ENCODE data around the gene CRB3.
"Not testable (repeated sequence)": the region's sequence is repeated elsewhere in the genome, so short reads cannot be mapped to it uniquely, and the experiment has no call there.

The CRB3 gene, protein sequence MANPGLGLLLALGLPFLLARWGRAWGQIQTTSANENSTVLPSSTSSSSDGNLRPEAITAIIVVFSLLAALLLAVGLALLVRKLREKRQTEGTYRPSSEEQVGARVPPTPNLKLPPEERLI

DNA sequence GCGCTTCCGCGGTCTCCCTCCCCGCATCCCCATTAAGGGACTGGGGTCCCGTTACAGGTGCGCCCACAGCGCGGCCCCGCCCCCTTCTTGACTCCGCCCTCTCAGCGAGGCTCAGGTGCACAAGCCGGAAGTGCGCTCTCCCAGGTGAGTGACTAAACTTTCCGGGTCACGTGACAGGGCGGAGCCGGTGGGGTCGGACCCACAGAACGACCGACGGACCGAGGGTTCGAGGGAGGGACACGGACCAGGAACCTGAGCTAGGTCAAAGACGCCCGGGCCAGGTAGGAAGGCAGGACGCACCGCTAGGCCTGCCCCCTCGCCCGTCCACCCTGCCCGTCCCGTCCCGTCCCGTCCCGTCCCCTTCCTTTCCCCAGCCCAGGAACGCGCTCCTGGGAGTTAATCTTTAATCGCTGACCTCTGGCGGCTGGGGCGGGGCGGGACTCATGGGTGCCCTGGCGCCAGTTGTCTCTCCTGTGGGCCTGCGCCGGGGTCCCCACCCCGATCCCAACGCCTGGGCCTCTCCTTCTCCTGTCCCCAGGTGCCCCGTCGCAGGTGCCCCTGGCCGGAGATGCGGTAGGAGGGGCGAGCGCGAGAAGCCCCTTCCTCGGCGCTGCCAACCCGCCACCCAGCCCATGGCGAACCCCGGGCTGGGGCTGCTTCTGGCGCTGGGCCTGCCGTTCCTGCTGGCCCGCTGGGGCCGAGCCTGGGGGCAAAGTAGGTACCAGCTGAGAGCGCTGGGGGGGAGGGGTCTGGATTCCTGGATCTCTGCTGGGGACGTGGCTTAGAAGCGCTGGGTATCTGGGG, at the start of gene CRB3:
Gene CRB3 (plus strand): TSS at position 202 of the 804 bp plus-strand sequence. CDS start 431 bp downstream, at position 633.
- no peak for DNase-seq (ENCODE audit: low read depth in 4 of 4, low spot score in 1 of 4)

GRCh38 chr19:6414793-6415590, 49.1 kb upstream of the CRB3 start:
- no peak for DNase-seq (ENCODE audit: low read depth in 4 of 4, low spot score in 1 of 4)

DNA sequence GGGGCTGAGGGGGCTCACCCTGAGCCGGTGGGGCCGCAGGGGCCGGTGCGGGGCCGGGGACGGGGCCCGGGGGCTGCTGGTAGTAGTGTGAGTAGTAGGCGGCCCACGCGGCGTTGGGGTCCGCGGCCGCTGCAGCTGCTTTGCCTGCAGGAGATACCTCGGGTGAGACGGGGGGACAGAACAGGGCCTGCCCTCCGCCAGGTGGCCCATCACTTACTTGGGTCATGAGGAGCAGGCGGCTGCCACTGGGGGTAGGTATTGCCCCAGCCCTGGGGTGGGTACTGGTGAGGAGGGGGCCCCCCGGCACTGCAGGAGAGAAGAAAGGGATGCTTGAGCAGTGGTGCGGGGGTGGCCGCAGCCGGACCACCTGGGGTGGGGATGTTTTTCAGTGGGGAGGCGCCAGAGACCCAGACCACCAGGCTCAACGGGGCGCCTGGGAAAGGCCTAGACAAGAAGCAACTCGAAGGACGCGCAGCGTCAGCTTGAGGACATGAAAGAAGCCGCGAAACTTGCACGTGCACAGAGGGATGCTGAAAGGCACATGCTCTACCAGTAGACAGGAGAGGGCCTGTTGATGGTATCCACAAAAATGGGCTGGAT, 48.4 kb upstream of the CRB3 start:
- no peak for DNase-seq (ENCODE audit: low read depth in 4 of 4, low spot score in 1 of 4)

DNA sequence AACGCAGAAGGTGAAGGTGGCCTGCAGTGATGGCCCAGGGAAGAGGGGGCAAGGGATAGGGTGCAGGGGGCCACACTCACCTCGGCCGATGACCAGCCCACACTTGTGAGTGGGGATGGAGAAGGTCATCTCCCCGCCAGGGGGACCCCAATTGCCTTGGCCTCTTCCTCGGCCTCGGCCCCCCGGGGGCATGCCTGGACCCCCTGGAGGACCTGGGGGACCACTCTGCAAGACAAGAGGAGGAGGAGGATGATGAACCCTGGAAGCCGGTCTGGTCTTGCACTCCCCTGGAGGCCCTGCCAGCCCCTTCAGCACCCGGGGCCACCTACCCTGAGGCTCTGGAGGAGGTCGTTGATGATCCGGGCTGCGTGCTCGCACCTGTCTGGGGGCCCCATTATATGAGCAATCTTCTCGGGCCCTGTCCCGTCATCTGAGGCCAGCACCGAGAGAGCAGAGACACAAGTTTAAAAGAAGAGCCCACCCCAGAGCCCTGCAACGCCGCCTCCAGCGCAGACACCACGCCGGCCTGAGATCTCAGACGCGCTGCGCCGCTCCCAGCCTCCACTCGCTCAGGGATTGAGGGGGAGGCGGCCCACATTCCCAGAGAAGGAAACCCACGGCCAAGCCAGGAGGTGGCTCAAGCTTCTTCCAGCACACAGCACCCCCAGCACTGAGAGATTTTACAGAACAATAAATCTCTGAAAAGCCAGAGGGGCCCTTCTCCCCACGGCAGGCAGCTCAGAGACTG, 47.2 kb upstream of the CRB3 start:
- DNase-seq (ENCODE audit: low read depth in 4 of 4, low spot score in 1 of 4), result no peak

DNA sequence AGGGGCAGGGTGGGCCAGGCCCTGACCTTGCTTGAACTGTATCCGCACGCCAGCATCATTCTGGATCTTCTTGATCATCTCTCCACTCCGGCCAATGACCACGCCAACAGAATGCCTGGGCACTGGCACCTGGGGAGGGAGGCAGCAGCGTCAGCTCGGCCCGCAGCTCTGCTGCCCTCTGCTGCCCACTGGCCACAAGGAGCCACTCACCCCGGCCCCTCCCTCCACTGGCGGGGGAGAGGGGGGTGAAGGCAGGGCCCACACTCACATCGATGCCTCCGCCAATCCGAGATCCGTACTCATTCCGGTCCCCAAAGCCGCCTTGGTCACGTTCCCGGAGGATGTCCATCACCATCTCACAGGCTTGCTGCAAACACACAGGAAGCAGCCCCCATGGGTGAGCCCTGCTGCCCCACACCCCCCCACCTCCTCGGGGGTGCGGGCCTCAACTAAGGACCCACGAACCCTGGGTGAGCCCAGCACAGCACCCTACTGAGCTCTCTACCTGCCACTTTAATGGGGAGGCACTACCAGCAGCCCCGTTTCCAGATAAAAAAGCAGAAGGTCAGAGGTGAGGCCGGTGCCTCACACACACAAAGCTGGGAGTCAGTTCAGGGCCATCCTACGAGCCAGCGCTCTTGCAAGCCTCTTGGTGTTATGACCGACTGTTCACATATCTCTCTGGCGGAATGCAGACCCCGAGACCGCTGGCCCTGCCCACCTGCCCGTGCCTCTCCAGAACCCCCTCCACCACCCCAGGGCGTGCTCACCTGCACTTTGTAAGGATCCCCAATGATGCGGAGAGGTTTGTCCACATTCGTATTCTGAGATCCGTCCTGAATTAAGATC, 46.1 kb upstream of the CRB3 start:
- no peak for DNase-seq (ENCODE audit: low read depth in 4 of 4, low spot score in 1 of 4)

GRCh38 chr19:6418562-6418932, 45.5 kb upstream of the CRB3 start:
- DNase-seq (ENCODE audit: low read depth in 4 of 4, low spot score in 1 of 4), result no peak

DNA sequence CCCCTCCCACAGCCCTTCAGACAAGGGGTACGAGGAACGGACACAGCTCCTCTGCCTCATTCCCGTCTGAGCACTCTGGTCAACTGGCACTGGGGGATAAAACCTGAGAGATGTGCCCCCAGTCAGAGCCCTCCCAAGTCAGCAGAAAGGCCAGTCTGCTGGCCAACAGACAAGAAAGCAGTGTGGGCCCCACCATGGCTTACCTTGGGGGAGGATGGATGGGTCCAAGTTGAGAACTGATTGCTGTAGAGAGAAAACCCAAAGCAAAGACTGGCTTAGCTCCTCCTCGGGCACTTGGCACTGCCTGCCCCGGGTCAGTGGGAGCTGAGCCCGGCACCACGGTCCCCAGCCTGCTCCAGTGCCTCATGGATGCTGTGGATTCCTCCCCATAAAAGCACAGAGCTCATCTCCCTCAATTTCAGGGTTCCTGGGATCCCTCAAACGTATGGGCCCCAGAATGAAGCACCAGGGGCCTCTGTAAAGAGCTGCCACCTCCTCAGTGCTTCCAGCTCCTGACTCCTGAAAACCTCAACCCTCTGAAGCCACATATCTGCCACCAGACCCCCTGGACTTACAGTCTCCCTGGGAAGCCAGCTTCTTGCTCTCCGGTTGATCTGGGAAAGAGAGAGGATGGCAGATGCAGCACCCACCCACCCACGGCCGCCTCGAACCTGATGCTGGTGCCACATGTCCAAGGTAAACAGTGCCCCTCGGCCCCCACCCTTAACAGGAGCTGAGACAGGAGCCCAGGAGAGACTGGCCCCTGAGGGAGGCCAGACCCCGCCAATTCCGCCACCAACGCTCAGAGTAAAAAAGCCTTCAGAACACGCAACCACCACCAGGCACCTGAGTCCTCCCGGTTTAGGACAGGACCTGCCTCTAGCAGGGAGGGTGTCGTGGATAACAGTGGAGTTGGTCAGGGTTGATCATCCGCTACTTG, 42.7 kb upstream of the CRB3 start:
- no peak for DNase-seq (ENCODE audit: low read depth in 4 of 4, low spot score in 1 of 4)

DNA sequence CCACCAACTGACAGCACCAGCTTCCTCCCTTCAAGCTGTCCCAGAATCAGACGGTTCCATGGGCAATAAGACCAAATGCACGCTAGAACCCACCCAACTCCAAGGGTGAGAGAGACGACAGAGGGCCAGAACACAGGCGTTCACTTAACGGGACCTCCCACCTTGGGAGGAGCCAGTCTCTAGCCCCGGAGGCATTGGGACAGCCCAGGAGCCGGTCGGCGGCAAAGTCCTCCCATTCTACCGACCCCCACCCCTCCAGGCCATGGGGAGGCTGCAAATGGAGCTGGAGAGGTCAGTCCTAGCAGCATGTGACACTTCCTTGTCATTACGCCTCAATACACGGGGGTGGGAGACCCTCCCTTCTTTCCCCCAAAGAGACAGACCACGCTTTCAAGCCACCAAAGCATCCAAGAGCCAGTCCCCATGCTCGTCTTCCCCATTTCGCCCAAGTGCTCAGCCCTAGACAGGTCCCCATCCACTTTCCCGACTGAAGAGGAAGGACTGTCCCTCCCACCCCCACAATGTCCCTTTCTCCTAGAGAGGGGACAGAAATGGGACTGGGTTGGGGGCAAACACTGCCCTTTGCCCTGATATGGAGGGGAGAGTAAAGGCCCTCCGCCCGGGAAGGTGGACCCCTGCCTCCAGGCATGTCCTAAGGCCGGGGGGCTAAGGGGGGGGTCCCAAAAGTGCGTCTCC, 40.4 kb upstream of the CRB3 start:
- no peak for DNase-seq (ENCODE audit: low read depth in 4 of 4, low spot score in 1 of 4)

DNA sequence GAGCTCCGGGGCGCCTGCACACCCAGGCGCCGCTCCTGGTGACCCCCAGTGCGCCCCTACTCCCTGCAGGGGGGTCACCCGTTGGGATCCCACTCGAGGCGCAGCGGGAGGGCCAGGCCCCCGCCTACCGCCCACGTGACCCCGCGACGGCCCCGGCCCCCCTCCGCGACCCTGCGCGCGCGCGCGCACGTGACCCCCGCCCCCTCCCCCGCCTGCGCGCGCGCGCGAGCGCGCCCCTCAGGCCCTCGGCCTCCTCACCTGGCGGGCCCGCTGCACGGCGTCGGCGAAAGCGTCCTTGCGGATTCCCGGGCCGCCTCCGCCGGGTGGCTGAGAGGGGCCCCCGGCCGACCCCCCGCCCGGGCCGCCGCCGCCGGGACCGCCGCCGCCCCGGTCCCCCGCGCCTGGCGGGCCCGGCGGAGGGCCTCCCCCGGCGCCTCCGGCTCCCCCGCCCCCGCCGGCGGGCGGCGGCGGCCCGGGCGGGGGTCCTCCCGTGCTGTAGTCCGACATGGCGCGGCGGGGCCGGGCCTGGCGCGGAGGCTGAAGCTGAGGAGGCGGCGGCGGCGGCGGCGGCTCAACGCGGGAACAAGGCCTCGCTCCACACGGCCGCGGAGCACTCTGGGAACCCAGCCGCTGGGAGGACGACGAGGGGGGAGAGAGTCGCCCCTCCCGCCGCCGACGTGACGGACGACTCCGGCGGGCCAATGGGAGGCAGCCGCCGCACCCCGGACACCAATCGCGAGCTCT, 39.7 kb upstream of the CRB3 start, which contains the start of gene KHSRP:
Gene KHSRP (minus strand): TSS at position 617 of the 744 bp plus-strand sequence. CDS start 110 bp downstream, at position 507.
- no peak for DNase-seq (ENCODE audit: low read depth in 4 of 4, low spot score in 1 of 4)

- DNase-seq (ENCODE audit: low read depth in 4 of 4, low spot score in 1 of 4), result peak; percentile 94 to 98 (median 96)
These were observed 38.9 kb upstream of the CRB3 start for GRCh38 chr19:6424939-6425731.

GRCh38 chr19:6425732-6426620, 38.1 kb upstream of the CRB3 start:
- DNase-seq (ENCODE audit: low read depth in 4 of 4, low spot score in 1 of 4), result no peak

- no peak for DNase-seq (ENCODE audit: low read depth in 4 of 4, low spot score in 1 of 4)
These were observed 36.9 kb upstream of the CRB3 start for GRCh38 chr19:6427131-6427530.

GRCh38 chr19:6428692-6429418, 35.2 kb upstream of the CRB3 start:
- DNase-seq (ENCODE audit: low read depth in 4 of 4, low spot score in 1 of 4), result not testable (repeated sequence)

DNA sequence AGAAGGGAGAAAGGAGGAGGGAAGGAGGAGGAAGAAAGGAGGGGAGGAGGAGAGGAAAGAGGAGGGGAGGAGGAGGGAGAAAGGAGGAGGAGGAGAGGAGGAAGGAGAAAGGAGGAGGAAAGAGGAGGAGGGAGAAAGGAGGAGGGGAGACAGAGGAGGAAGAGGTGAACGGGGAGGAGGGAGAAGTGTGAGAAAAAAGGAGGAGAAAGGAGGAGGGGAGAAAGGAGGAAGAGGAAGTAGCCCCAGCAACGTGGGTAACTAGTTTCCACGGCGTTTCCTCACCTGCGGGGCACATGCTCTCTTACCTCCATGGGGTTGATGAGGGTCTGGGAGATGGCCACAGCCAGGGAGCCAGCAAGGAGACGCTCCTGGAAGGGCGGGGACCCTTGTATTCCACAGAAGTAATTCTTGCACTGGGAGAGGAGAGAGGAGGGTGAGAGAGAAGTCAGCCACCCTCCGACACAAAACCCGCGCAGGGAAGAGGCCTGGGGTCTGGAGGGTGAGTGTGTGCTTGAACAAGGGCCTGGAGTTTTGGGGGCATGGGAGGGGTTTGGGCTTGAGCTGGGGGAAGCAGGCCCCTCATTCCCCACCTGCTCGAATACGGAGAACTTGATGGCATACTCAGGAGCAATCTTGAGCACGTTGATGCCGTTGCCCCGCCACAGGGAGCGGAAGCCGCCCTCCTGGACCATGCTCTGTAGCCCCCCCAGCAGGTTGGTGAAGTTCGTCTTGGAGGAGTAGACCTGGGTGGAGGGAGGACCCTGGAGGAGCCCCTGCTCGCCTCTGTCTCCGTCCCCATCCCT, 34.5 kb upstream of the CRB3 start:
- DNase-seq (ENCODE audit: low read depth in 4 of 4, low spot score in 1 of 4), result no peak
